ENCODE measurements around the gene RPL14. TPM values are rescaled to one million over a fixed set of nuclear protein-coding genes. Genes with fewer than 3 reads are reported as not detected.
A peak's percentile ranks its signal among the peaks of the same experiment; 100 is the strongest.

Gene RPL14
- total and polyA plus RNA-seq, 8 donors, result 1,295 to 1,922 (median 1,799) TPM

- H3K27ac ChIP-seq, result peak overlapping the region in 1 of 2 donors; percentile 78
- H3K4me1 ChIP-seq, result peaks cover 0 to 10% of the 10 kb centered on the region in 2 donors
- intact Hi-C loops (cut with DNase I), result no loop called here
- DNase-seq (peak in 1 of 4 donors; percentile 1), ATAC-seq (no peak)
- no peaks in the 10 kb centered on the region for H3K27me3 ChIP-seq
- peak overlapping the region; percentile 57 to 78 for H3K4me3 ChIP-seq
- H3K9me3 ChIP-seq, result no peaks in the 10 kb centered on the region
- TF ChIP-seq CTCF (IDR thresholded peaks at IDR 0.05), result no peak
- H3K36me3 ChIP-seq, result peaks cover 0 to 18% of the 10 kb centered on the region in 2 donors
Observed at GRCh38 chr3:40477666-40478065, 20.5 kb downstream of the RPL14 start.

GRCh38 chr3:40487172-40487571 is 30.0 kb downstream of the RPL14 start:
- H3K27me3 ChIP-seq, result no peaks in the 10 kb centered on the region
- no peak overlapping the region for H3K4me3 ChIP-seq
- H3K27ac ChIP-seq, result no peak overlapping the region
- H3K36me3 ChIP-seq, result peaks cover 0 to 65% of the 10 kb centered on the region in 2 donors
- DNase-seq, result no peak
- no peaks in the 10 kb centered on the region for H3K4me1 ChIP-seq
- no peak for TF ChIP-seq CTCF (IDR thresholded peaks at IDR 0.05)
- intact Hi-C loops (cut with DNase I), result no loop called here
- no peak for ATAC-seq
- peaks cover 0 to 25% of the 10 kb centered on the region in 2 donors for H3K9me3 ChIP-seq

GRCh38 chr3:40490916-40491315 is 33.8 kb downstream of the RPL14 start:
- Histone ChIP-seq H3K36me3 (peaks cover 0 to 27% of the 10 kb centered on the region in 2 donors), H3K27ac (no peak overlapping the region), H3K4me1 (no peaks in the 10 kb centered on the region), H3K27me3 (no peaks in the 10 kb centered on the region), H3K4me3 (no peak overlapping the region), H3K9me3 (peaks cover 0 to 24% of the 10 kb centered on the region in 2 donors)
- TF ChIP-seq CTCF (IDR thresholded peaks at IDR 0.05), result no peak
- intact Hi-C loops (cut with DNase I), result no loop called here
- ATAC-seq, result no peak
- DNase-seq, result no peak

- Histone ChIP-seq H3K9me3 (no peaks in the 10 kb centered on the region), H3K27me3 (no peaks in the 10 kb centered on the region), H3K4me1 (no peaks in the 10 kb centered on the region), H3K4me3 (no peak overlapping the region), H3K27ac (no peak overlapping the region), H3K36me3 (no peaks in the 10 kb centered on the region)
- ATAC-seq, result no peak
- TF ChIP-seq CTCF (IDR thresholded peaks at IDR 0.05), result no peak
- intact Hi-C loops (cut with DNase I), result no loop called here
- no peak for DNase-seq
Observed at GRCh38 chr3:40494698-40495097, 37.6 kb downstream of the RPL14 start.

GRCh38 chr3:40497288-40497687 is 40.1 kb downstream of the RPL14 start:
- Histone ChIP-seq H3K4me1 (no peaks in the 10 kb centered on the region), H3K27me3 (no peaks in the 10 kb centered on the region), H3K9me3 (no peaks in the 10 kb centered on the region), H3K36me3 (no peaks in the 10 kb centered on the region), H3K4me3 (no peak overlapping the region), H3K27ac (no peak overlapping the region)
- DNase-seq (no peak), ATAC-seq (no peak)
- no peak for TF ChIP-seq CTCF (IDR thresholded peaks at IDR 0.05)
- intact Hi-C loops (cut with DNase I), result no loop called here

All from left lung (tissue), 10 donors.